Smooth muscle cell (in vitro differentiated cells): ENCODE measurements around the gene SEMA4A. TPM values are rescaled to one million over a fixed set of nuclear protein-coding genes. Genes with fewer than 3 reads are reported as not detected.

Source experiments
- DNase-seq: peaks from one replicate; lab custom pipeline; 2025; ENCODE audit not compliant: unreplicated experiment; lab: John Stamatoyannopoulos, UW
- H2AFZ ChIP-seq: fragments of 200-600 bp; sonication (generic); 2 replicates; pipeline ENCODE4 v1.6.0; 2016; ENCODE audit warnings: antibody characterized with exemption, low read depth, mild to moderate bottlenecking
- H3F3A ChIP-seq: fragments of 200-600 bp; sonication (generic); 2 replicates; pipeline ENCODE4 v1.6.0; 2017; ENCODE audit warnings: antibody characterized with exemption, low read depth
- H3K27ac ChIP-seq: fragments of 200-600 bp; sonication (generic); 2 replicates; pipeline ENCODE4 v1.5.1; 2016; ENCODE audit warnings: low read depth, mild to moderate bottlenecking
- H3K27me3 ChIP-seq: fragments of 200-600 bp; sonication (generic); 2 replicates; pipeline ENCODE4 v1.6.1; 2016; ENCODE audit warnings: low read depth, mild to moderate bottlenecking
- H3K36me3 ChIP-seq: fragments of 200-600 bp; sonication (generic); 2 replicates; pipeline ENCODE4 v1.5.1; 2016; ENCODE audit warnings: low read depth
- H3K4me1 ChIP-seq: fragments of 200-600 bp; sonication (generic); 2 replicates; pipeline ENCODE4 v1.5.1; 2016; ENCODE audit warnings: low read depth
- H3K4me2 ChIP-seq: fragments of 200-600 bp; sonication (generic); 2 replicates; pipeline ENCODE4 v1.6.0; 2016; ENCODE audit warnings: mild to moderate bottlenecking
- H3K4me3 ChIP-seq: fragments of 200-600 bp; sonication (generic); 2 replicates; pipeline ENCODE4 v1.5.1; 2016; ENCODE audit warnings: mild to moderate bottlenecking
- H3K79me2 ChIP-seq: fragments of 200-600 bp; sonication (generic); 2 replicates; pipeline ENCODE4 v1.6.0; 2016; ENCODE audit warnings: low read depth, mild to moderate bottlenecking
- H3K9ac ChIP-seq: fragments of 200-600 bp; sonication (generic); 2 replicates; pipeline ENCODE4 v1.6.0; 2016; ENCODE audit warnings: low read depth
- H3K9me3 ChIP-seq: fragments of 200-600 bp; sonication (generic); replicated peaks from 2 replicates; pipeline ENCODE4 v1.5.1; 2016; ENCODE audit warnings: low read depth
- H4K20me1 ChIP-seq: fragments of 200-600 bp; sonication (generic); 2 replicates; pipeline ENCODE4 v1.6.0; 2016; ENCODE audit warnings: low read depth
- CTCF ChIP-seq: fragments of 200-600 bp; sonication (generic); IDR thresholded peaks from 2 replicates; pipeline ENCODE4 v1.5.1; 2017; ENCODE audit warnings: borderline replicate concordance, mild to moderate bottlenecking, antibody characterized with exemption; ENCODE audit not compliant: insufficient read depth, poor library complexity, severe bottlenecking
- WGBS: methylation state at CpG from one replicate; pipeline ENCODE4 v1.1.7; 2016; ENCODE audit warnings: low lambda C conversion rate; 5-methylcytosine and 5-hydroxymethylcytosine counted together
- polyA plus RNA-seq: library from polyadenylated mRNA; unstranded; fragments of >200 nt; fragmentation: Nextera tagmentation; extraction: Ambion mirVana; gene quantifications from 2 replicates; pipeline ENCODE4 v1.2.1, GENCODE V29; 2016
- total RNA-seq: library from RNA; depleted of rRNA; stranded (reverse); fragments of >200 nt; gene quantifications from 2 replicates; pipeline ENCODE4 v1.2.3, GENCODE V29; 2014

SEMA4A gene
- total and polyA plus RNA-seq, 2 experiments from 2014 or later = 2.1 to 2.2 TPM

GRCh38 chr1:156146020-156146768, 7.2 kb upstream of the SEMA4A start:
- H3K27me3 ChIP-seq = peaks cover 15% of the 10 kb centered on the region
- no peaks in the 10 kb centered on the region for H3K79me2 ChIP-seq
- no peaks in the 10 kb centered on the region for H3K9me3 ChIP-seq
- peak overlapping the region; percentile 36 for H3K4me2 ChIP-seq
- peaks cover 11% of the 10 kb centered on the region for H4K20me1 ChIP-seq
- no peaks in the 10 kb centered on the region for H3K36me3 ChIP-seq
- no peak overlapping the region for H3K9ac ChIP-seq
- no peak overlapping the region for H3K27ac ChIP-seq
- peak; percentile 50 for TF ChIP-seq CTCF
- WGBS = 26% methylated on average over 13 of the region's 13 CpGs
- no peaks in the 10 kb centered on the region for H3F3A ChIP-seq
- peaks cover 16% of the 10 kb centered on the region for H3K4me1 ChIP-seq
- no peak overlapping the region for H2AFZ ChIP-seq
- no peak for DNase-seq
- peak overlapping the region; percentile 12 for H3K4me3 ChIP-seq

- H3K4me2 ChIP-seq = no peak overlapping the region
- H4K20me1 ChIP-seq = peaks cover 6% of the 10 kb centered on the region
- no peak overlapping the region for H3K9ac ChIP-seq
- no peaks in the 10 kb centered on the region for H3F3A ChIP-seq
- no peak overlapping the region for H3K4me3 ChIP-seq
- no peak overlapping the region for H3K27ac ChIP-seq
- no peaks in the 10 kb centered on the region for H3K36me3 ChIP-seq
- H3K4me1 ChIP-seq = peaks cover 16% of the 10 kb centered on the region
- H3K9me3 ChIP-seq = no peaks in the 10 kb centered on the region
- H2AFZ ChIP-seq = no peak overlapping the region
- peaks cover 15% of the 10 kb centered on the region for H3K27me3 ChIP-seq
- no peaks in the 10 kb centered on the region for H3K79me2 ChIP-seq
- no peak for DNase-seq
- TF ChIP-seq CTCF = no peak
- WGBS = 83% methylated on average over 4 of the region's 9 CpGs
Measured at GRCh38 chr1:156146769-156147405, 6.5 kb upstream of the SEMA4A start.

- Histone ChIP-seq H2AFZ (no peak overlapping the region), H3K27me3 (peaks cover 15% of the 10 kb centered on the region), H3F3A (no peaks in the 10 kb centered on the region), H3K9ac (no peak overlapping the region), H3K4me1 (peaks cover 16% of the 10 kb centered on the region), H4K20me1 (peaks cover 5% of the 10 kb centered on the region), H3K79me2 (no peaks in the 10 kb centered on the region), H3K36me3 (no peaks in the 10 kb centered on the region), H3K4me3 (no peak overlapping the region), H3K27ac (no peak overlapping the region), H3K4me2 (no peak overlapping the region), H3K9me3 (no peaks in the 10 kb centered on the region)
- TF ChIP-seq CTCF = no peak
- WGBS = 94% methylated on average over 6 of the region's 6 CpGs
- DNase-seq = no peak
Measured at GRCh38 chr1:156148216-156148615, 5.2 kb upstream of the SEMA4A start.
